ENCODE results near the gene MGAT3. TPM values are rescaled to one million over a fixed set of nuclear protein-coding genes. Genes with fewer than 3 reads are reported as not detected.

The MGAT3 gene
- polyA plus RNA-seq, 1 of the 3 experiments (the other 2 are of a cell fraction) = 0.16 TPM

DNA sequence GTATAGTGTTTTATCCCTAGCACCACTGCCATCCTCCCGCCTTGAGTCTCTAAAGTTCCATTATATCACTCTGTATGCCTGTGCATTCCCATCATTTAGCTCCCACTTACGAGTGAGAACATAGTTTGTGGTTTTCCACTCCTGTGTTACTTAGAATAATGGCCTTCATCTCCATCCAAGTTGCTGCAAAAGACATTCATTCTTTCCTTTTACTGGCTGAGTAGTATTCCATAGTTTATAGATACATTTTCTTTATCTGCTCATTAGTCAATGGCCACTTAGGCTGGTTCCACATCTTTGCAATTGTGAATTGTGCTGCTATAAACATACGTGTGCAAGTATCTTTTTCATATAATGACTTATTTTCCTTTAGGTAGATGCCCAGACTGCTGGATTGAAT, 32.8 kb upstream of the MGAT3 start:
- POLR2A ChIA-PET = no interaction called here
- Histone ChIP-seq H3K9me2 (no peaks in the 10 kb centered on the region), H3K9me3 (no peaks in the 10 kb centered on the region), H3K79me2 (ENCODE audit: insufficient read depth) (no peaks in the 10 kb centered on the region), H3F3A (replicated peaks; ENCODE audit: insufficient read depth) (no peaks in the 10 kb centered on the region), H3K27me3 (ENCODE audit: insufficient read depth) (no peaks in the 10 kb centered on the region), H3K9ac (no peak overlapping the region), H2AFZ (ENCODE audit: low read depth) (no peak overlapping the region), H3K36me3 (replicated peaks in 1 of 2; ENCODE audit: control insufficient read depth in 1 of 2, insufficient read depth in 2 of 2, low read length in 1 of 2) (peaks cover 0 to 14% of the 10 kb centered on the region in 2 experiments), H3K27ac (ENCODE audit: low read depth in 2 of 2, low read length in 1 of 2) (no peak overlapping the region), H3K4me3 (ENCODE audit: low read depth in 2 of 2, low read length in 1 of 2) (no peak overlapping the region), H3K4me2 (no peak overlapping the region), H3K4me1 (ENCODE audit: control insufficient read depth in 1 of 2, insufficient read depth in 2 of 2, low read depth in 1 of 2, low read length in 1 of 2) (peaks cover 0 to 4% of the 10 kb centered on the region in 2 experiments; a peak in 1 of 4 replicates), H4K20me1 (ENCODE audit: insufficient read depth) (no peaks in the 10 kb centered on the region)
- no peak for TF ChIP-seq CHD2 (IDR thresholded peaks at IDR 0.05; ENCODE audit: low read length, partially characterized antibody)
- TF ChIP-seq POLR2AphosphoS5 (IDR thresholded peaks at IDR 0.05; ENCODE audit: low read depth, low read length) = no peak
- TF ChIP-seq RFX5 (IDR thresholded peaks at IDR 0.05; ENCODE audit: low read length) = no peak
- no peak for TF ChIP-seq TAF1 (IDR thresholded peaks at IDR 0.05; ENCODE audit: borderline replicate concordance, low read depth, low read length)
- no peak for TF ChIP-seq RCOR1 (IDR thresholded peaks at IDR 0.05; ENCODE audit: low read length)
- TF ChIP-seq EZH2phosphoT487 (IDR thresholded peaks at IDR 0.05; ENCODE audit: borderline replicate concordance, low read depth) = no peak
- no peak for TF ChIP-seq ELF1 (IDR thresholded peaks at IDR 0.05)
- no peak for TF ChIP-seq RAD21 (IDR thresholded peaks at IDR 0.05; ENCODE audit: low read length)
- TF ChIP-seq, protein P1, sequence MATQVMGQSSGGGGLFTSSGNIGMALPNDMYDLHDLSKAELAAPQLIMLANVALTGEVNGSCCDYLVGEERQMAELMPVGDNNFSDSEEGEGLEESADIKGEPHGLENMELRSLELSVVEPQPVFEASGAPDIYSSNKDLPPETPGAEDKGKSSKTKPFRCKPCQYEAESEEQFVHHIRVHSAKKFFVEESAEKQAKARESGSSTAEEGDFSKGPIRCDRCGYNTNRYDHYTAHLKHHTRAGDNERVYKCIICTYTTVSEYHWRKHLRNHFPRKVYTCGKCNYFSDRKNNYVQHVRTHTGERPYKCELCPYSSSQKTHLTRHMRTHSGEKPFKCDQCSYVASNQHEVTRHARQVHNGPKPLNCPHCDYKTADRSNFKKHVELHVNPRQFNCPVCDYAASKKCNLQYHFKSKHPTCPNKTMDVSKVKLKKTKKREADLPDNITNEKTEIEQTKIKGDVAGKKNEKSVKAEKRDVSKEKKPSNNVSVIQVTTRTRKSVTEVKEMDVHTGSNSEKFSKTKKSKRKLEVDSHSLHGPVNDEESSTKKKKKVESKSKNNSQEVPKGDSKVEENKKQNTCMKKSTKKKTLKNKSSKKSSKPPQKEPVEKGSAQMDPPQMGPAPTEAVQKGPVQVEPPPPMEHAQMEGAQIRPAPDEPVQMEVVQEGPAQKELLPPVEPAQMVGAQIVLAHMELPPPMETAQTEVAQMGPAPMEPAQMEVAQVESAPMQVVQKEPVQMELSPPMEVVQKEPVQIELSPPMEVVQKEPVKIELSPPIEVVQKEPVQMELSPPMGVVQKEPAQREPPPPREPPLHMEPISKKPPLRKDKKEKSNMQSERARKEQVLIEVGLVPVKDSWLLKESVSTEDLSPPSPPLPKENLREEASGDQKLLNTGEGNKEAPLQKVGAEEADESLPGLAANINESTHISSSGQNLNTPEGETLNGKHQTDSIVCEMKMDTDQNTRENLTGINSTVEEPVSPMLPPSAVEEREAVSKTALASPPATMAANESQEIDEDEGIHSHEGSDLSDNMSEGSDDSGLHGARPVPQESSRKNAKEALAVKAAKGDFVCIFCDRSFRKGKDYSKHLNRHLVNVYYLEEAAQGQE (IDR thresholded peaks at IDR 0.05; ENCODE audit: low read depth, low read length) = no peak
- TF ChIP-seq FOXM1 (IDR thresholded peaks at IDR 0.05; ENCODE audit: low read depth) = no peak
- no peak for DNase-seq
- 91% methylated on average over 3 of the region's 3 CpGs for WGBS (ENCODE audit: low lambda C conversion rate)
- CTCF ChIA-PET = interaction anchor here (0.6 to 1.0 kb wide), 2 partner anchors 10 to 70 kb away, joined by 3 read pairs; no protein-coding TSS in a partner anchor

DNA sequence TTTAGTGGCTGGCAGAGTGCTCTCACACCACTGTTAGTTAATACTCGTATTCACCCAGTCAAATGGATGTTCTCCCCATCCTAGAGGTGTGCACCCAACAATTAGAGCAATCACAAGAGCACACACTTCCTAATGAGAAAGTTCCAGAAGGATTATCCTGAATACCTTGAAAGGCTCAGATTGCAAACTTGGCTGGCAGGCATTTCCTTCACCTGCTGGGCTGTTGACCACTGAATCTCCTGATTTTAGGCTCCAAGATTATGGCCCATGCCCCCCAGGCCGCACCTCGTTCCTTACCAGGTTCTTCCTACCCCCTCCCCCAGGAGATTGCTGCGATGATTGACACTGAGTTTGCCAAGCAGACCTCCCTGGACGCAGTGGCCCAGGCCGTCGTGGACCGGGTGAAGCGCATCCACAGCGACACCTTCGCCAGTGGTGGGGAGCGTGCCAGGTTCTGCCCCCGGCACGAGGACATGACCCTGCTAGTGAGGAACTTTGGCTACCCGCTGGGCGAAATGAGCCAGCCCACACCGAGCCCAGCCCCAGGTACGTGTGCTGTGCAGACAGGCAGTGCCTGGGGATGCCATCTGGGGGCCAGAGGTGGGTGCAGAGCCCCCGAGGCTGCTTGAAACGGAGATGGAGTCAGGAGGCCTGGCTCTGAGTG, 30.3 kb upstream of the MGAT3 start:
- Histone ChIP-seq H2AFZ (ENCODE audit: low read depth) (no peak overlapping the region), H3K27me3 (ENCODE audit: insufficient read depth) (no peaks in the 10 kb centered on the region), H3K36me3 (replicated peaks in 1 of 2; ENCODE audit: control insufficient read depth in 1 of 2, insufficient read depth in 2 of 2, low read length in 1 of 2) (peaks cover 0 to 10% of the 10 kb centered on the region in 2 experiments), H3K9me3 (no peaks in the 10 kb centered on the region), H3K79me2 (ENCODE audit: insufficient read depth) (no peaks in the 10 kb centered on the region), H3F3A (replicated peaks; ENCODE audit: insufficient read depth) (no peaks in the 10 kb centered on the region), H3K27ac (ENCODE audit: low read depth in 2 of 2, low read length in 1 of 2) (no peak overlapping the region), H3K4me1 (ENCODE audit: control insufficient read depth in 1 of 2, insufficient read depth in 2 of 2, low read depth in 1 of 2, low read length in 1 of 2) (peaks cover 0 to 4% of the 10 kb centered on the region in 2 experiments; a peak in 2 of 4 replicates), H3K4me2 (no peak overlapping the region), H4K20me1 (ENCODE audit: insufficient read depth) (no peaks in the 10 kb centered on the region), H3K9ac (no peak overlapping the region), H3K4me3 (ENCODE audit: low read depth in 2 of 2, low read length in 1 of 2) (no peak overlapping the region), H3K9me2 (no peaks in the 10 kb centered on the region)
- DNase-seq = no peak
- WGBS (ENCODE audit: low lambda C conversion rate) = 93% methylated on average over 12 of the region's 20 CpGs
- TF ChIP-seq MXI1 (IDR thresholded peaks at IDR 0.05; ENCODE audit: low read depth, low read length) = no peak
- TF ChIP-seq YY1 (IDR thresholded peaks at IDR 0.05; ENCODE audit: low read depth) = no peak
- TF ChIP-seq, protein P2, sequence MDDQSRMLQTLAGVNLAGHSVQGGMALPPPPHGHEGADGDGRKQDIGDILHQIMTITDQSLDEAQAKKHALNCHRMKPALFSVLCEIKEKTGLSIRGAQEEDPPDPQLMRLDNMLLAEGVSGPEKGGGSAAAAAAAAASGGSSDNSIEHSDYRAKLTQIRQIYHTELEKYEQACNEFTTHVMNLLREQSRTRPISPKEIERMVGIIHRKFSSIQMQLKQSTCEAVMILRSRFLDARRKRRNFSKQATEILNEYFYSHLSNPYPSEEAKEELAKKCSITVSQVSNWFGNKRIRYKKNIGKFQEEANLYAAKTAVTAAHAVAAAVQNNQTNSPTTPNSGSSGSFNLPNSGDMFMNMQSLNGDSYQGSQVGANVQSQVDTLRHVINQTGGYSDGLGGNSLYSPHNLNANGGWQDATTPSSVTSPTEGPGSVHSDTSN (IDR thresholded peaks at IDR 0.05) = no peak
- CTCF ChIA-PET = no interaction called here
- POLR2A ChIA-PET = no interaction called here

Measured in SK-N-SH (cell line).